K562 (cell line): ENCODE results near the gene CXCR5. TPM values are rescaled to one million over a fixed set of nuclear protein-coding genes. Genes with fewer than 3 reads are reported as not detected.

Experiments used
- ARID4B ChIP-seq: sonication (generic); formaldehyde crosslinking; IDR thresholded peaks from 2 replicates; pipeline ENCODE4 v1.8.0; 2022; ENCODE audit warnings: mild to moderate bottlenecking, missing genetic modification reagents
- CREM ChIP-seq: IDR thresholded peaks from 2 replicates; pipeline ENCODE4 v1.6.1; 2014; ENCODE audit warnings: antibody characterized with exemption, low read depth
- GATAD2B ChIP-seq: fragments of 450-650 bp; IDR thresholded peaks from 2 replicates; pipeline ENCODE4 v1.6.1; 2017; ENCODE audit warnings: mild to moderate bottlenecking, borderline replicate concordance
- GTF2B ChIP-seq: IDR thresholded peaks from 2 replicates; pipeline ENCODE4 v1.6.1; 2011; ENCODE audit not compliant: insufficient read length; ENCODE audit errors: extremely low read depth
- HMGN3 ChIP-seq: IDR thresholded peaks from 2 replicates; pipeline ENCODE4 v1.6.1; 2011; ENCODE audit warnings: borderline replicate concordance, low read depth, mild to moderate bottlenecking, mixed read lengths, low read length; ENCODE audit not compliant: insufficient read length; ENCODE audit errors: extremely low read depth
- MYNN ChIP-seq, 2 experiments: sonication (generic); formaldehyde crosslinking in 1 of 2; IDR thresholded peaks; 2 replicates each; pipeline versions ENCODE4 v1.5.0 to v1.6.1; 2016 to 2020; ENCODE audit warnings: antibody characterized with exemption in 1 of 2, missing genetic modification reagents in 1 of 2
- NCOA4 ChIP-seq: fragments of 450-650 bp; IDR thresholded peaks from 2 replicates; pipeline ENCODE4 v1.6.1; 2018; ENCODE audit warnings: mild to moderate bottlenecking; ENCODE audit not compliant: partially characterized antibody
- PRMT5 ChIP-seq: sonication (generic); formaldehyde crosslinking; IDR thresholded peaks from 2 replicates; pipeline ENCODE4 v1.5.0; 2020; ENCODE audit warnings: missing genetic modification reagents
- SP2 ChIP-seq: IDR thresholded peaks from 2 replicates; pipeline ENCODE4 v1.6.1; 2011; ENCODE audit warnings: mild to moderate bottlenecking, low read depth, low read length, moderate library complexity; ENCODE audit not compliant: poor library complexity, severe bottlenecking; ENCODE audit errors: extremely low read depth
- THAP12 ChIP-seq: fragments of 250-450 bp; sonication (Bioruptor Pico); IDR thresholded peaks from 2 replicates; pipeline ENCODE4 v1.9.0; 2021; ENCODE audit warnings: mild to moderate bottlenecking, inconsistent platforms
- ZFP36 ChIP-seq: fragments of 150-350 bp; IDR thresholded peaks from 2 replicates; pipeline ENCODE4 v1.6.1; 2018; ENCODE audit warnings: low read length, low read depth; ENCODE audit not compliant: partially characterized antibody
- ZMIZ1 ChIP-seq, 2 experiments: fragments of 150-350 bp in 1 of 2; IDR thresholded peaks; 2 replicates each; pipeline ENCODE4 v1.6.1; 2012 to 2016; ENCODE audit warnings: low read depth in 2 of 2, low read length in 2 of 2, mild to moderate bottlenecking in 1 of 2, moderate library complexity in 1 of 2
- ZNF134 ChIP-seq: fragments of 250-450 bp; sonication (Bioruptor Pico); conservative IDR thresholded peaks from 2 replicates; pipeline ENCODE4 v1.4.0; 2020
- polyA plus RNA-seq, 8 experiments: library from polyadenylated mRNA; depleted of rRNA in 4 of 8; stranded (reverse) in 5 of 8; unstranded in 3 of 8; fragments of >200 nt; fragmentation: Nextera tagmentation in 2 of 8; fragmentation: Illumina TruSeq in 1 of 8; extraction: Ambion mirVana in 2 of 8; extraction: Trizol in 1 of 8; gene quantifications; 2 replicates each; pipeline versions ENCODE4 v1.2.1 to v1.2.3, GENCODE V29; 2011 to 2014; ENCODE audit warnings: inconsistent platforms in 1 of 8, missing spikeins in 1 of 8
- total RNA-seq, 7 experiments: library from RNA; depleted of rRNA in 6 of 7; stranded (reverse); fragments of >200 nt in 6 of 7; fragmentation: Illumina TruSeq in 2 of 7; extraction: Trizol in 2 of 7; gene quantifications; 2 replicates each; pipeline versions ENCODE4 v1.2.1 to v1.2.3, GENCODE V29; 2011 to 2021; ENCODE audit warnings: low replicate concordance in 1 of 7

CXCR5 gene
- total and polyA plus RNA-seq, 9 of the 15 experiments (the other 6 are each of a cell fraction or from before 2014, with no cell fraction given): 0.03 to 0.06 TPM; not detected in 7

GRCh38 chr11:118911880-118912741 lies 28.4 kb downstream of the CXCR5 start (continued):
- TF ChIP-seq ARID4B (peak; percentile 36; the same call in 1 of the 2 replicates), GTF2B (no peak), ZFP36 (no peak), ZMIZ1 (IDR thresholded peaks at IDR 0.05; ENCODE audit: low read depth in 2 of 2, low read length in 2 of 2) (no peak), ZNF134 (no peak), HMGN3 (no peak), SP2 (no peak), NCOA4 (no peak), THAP12 (no peak), PRMT5 (CRISPR knock-in tag) (no peak), GATAD2B (peak; percentile 8; the same call in 1 of the 2 replicates), CREM (peak; percentile 77), MYNN (IDR thresholded peaks at IDR 0.05) (peak; percentile 77), MYNN (CRISPR knock-in tag; IDR thresholded peaks at IDR 0.05) (no peak)
